ACHN (cell line): ENCODE results near the gene NOC2L.

Experiments
- DNase-seq: peaks from one replicate; pipeline ENCODE4 v3.0.0-alpha.2; 2015
- in situ Hi-C: cut with HindIII; loops from 2 replicates; pipeline ENCODE4 v1.10.0; 2017; ENCODE audit warnings: low sequenced_read_pairs, low pct_ligation_motif_present, low pct_unique_long_range_greater_than_20kb

Gene NOC2L

DNA sequence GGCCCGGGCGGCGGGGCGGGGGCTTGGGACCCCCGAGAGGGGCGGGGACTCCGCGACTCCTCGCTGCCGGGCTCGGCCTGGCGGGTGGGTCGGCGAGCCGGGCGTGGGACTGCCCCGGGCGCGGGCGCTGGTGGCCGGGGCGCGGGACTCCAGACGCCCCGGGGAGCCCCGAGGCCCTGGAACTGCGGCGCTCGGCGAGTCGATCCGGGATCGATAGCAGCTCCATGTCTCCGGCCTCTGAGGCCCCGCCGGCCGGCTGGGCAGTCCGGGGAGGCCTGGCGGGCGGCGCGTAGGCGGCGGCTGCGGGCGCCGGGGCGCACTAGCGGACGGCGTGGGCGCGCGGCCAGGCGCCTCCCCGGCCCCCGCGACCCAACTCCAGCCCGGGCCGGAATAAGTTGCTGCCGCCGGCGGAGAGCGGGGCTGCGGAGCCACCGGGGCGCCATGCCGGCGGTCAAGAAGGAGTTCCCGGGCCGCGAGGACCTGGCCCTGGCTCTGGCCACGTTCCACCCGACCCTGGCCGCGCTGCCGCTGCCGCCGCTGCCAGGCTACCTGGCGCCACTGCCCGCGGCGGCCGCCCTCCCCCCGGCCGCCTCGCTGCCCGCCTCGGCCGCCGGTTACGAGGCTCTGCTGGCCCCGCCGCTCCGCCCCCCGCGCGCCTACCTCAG, 34.9 kb downstream of the NOC2L start:
- no peak for DNase-seq

DNA sequence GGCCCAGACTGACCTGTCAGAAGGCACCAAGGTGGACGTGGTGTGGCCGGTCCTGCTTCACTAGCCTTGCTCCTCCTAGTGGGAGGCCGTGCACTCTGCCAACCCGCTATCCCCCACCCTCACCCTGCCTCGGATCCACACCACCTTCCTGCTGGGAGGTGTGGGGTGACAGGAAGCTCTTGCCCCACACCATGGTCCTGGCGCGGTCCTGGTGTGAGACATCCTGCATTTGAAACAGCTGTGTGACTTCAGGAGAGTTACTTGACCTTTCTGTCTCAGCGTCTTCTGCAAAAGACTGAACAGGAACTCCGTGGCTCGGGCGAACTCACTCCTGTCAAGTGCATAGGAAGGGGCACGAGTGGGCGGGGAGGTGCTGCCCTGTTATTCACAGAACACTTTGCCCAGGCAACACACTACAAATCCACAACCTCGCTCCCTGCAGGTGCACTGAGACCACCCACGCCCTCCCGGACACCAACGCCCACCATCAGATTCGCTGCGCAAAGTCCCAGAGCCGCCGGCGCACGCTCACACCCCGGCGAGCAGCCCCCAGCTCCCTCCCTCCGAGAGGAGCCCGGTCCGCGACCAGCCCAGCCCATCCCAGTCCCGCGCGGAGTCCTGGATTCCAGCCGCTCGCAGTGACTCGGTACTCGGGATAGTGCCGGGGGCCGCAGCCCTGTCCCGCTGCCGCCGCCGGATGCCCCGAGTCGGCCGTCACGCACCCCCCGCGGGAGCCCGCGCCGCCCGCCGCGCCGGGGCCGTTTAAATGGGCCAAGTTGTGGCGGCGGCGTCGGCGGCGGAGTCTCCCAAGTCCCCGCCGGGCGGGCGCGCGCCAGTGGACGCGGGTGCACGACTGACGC, 35.7 kb downstream of the NOC2L start, which contains the start of gene SAMD11:
SAMD11 (plus strand) TSS at position 793 of the 860 bp plus-strand sequence. CDS start 509 bp downstream, outside the sequence.
- DNase-seq: peak; percentile 80
- in situ Hi-C loops: no loop called here

More for the DNA sequence above, 34.9 kb downstream of the NOC2L start:
- in situ Hi-C loops: no loop called here

DNA sequence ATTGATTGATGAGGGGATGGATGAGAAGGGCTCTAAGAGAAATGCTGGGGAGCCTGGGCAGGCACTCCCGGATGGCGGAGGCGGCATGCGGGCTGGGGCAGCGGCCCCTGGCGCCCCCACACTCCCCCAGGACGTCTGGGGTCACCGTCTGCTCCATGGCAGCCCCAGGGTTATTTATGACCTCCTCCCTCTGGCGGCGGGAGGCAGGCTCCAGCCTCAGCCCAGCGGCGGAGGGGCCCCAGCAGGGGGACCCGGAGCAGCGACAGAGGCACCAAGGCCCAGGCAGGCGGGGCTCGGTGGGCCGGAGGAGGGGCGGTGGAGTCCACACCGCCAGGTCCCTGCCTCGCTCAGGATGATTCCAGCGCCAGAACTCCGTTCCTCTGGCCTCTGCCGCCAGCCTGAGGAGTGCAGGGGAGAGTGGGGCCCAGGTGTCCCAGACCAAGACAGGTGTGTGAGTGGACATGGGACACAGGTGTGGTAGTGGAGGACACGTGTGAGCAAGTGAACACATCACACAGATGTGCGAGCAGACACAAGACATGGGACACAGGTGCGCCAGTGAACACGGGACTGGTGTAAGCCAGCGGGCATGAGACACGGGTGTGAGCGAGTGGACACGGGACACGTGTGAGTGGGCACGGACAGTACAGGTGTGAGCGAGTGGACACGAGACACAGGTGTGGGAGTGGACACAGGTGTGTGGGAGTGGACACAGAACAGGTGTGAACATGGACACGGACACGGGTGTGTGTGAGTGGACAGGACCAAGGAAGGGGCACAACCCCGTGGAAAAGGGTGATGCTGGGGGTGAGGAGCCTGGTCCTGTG, 37.8 kb downstream of the NOC2L start:
- in situ Hi-C loops: no loop called here
- peak; percentile 77 for DNase-seq

DNA sequence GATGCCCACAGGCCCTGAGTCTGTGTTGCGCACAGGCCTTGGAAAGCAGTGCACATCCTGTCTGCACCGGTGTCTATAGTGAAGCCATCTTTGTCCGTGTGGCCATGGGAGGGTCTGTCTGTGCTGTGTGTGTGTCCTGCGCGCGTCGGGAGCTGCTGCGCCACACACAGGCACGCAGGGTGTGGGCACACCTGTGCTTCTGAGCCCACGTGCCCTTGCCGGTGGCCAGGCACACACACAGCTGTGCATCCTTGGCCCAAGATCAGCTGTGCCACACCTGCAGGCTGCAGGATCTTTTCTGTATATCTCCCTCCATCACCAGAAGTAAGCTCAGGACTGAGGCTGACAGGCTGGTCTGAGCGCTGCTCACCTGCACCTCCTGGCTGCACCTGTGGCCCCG, 38.5 kb downstream of the NOC2L start:
- no peak for DNase-seq
- in situ Hi-C loops: no loop called here

DNA sequence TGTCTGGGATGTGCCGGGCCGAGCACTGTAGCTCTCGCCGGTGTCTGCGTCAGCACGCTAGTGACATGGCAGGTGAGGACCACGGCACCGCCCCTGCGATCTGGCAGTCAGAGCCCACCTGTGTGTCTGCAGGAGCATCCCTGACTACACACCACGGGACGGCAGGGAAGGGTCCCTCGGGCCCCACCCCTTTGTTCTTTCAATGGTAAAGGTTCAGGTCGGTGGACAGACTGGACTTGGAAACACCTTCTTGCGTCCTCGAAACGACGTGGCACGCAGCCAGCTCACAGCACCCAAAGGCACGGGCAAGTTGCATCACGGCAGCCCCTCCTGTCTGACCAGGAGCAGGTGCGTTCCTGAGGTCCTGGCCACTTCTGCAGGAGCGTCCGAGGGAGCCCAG, 39.0 kb downstream of the NOC2L start:
- in situ Hi-C loops: no loop called here
- DNase-seq: no peak

DNA sequence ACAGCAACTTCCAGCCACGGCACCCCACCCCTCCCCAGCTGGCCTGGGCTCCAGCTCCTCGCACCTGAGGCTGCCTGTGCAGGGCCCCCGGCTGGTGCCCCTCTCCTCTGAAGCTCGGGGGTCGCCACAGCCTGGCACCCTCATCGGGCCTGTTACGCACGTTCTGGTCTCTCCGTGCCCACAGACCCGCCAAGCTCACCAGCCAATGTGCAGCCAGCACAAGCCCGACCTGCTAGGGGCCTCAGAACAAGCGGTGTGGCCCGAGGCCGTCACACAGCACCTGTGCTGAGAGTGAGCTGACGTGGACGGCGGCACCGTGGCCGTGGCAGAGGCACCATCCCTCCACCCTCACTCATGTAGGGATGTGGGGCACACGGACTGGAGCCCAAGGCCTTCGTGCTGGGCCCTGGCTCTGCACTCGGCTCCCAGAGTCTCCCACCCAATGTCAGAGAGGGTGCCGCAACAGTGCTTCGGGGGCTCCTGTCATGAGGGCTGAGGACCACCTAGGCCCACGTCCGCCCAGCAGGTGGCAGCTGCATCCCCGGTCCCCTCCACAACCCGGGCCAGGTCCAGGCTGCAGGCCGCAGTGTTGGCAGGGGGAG, 39.7 kb downstream of the NOC2L start:
- in situ Hi-C loops: no loop called here
- no peak for DNase-seq

DNA sequence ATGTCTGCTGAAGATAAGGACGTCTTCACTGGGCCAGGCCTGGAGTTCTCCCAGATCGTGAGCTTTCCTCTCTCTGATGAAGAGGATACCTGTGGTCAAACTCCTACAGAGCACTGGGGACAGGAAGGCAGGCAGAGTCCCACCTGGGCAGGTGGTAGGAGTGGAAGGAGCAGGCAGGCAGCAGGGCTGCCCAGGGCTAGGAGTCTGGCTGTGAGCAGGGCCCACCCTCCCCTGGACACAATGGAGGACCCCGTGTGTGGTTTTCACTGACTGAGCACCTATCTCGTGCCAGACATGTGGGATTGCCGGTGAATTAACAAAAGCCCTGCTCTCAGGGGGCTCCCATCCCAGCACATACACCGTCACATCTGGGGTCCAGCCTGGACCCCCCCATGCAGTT, 40.2 kb downstream of the NOC2L start:
- DNase-seq: no peak
- in situ Hi-C loops: no loop called here

DNA sequence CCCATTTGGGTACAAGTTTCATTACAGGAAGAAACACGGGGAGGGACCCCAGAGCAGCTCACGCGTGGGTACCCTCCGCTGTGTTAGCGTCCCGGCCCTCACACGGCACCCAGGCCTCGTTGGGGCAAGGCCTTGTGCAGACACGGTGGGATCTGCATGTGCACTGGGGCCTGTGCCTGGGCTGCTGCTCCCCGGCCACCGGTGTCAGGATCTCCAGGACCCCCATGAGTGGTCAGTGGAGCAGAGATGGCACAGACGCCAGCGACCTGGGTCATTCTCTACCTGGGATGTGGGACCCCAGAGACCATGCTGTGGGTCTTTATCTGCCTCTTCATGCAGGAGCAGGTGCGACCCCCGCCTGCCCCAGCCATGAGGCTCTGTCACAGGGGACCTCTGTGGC, 40.7 kb downstream of the NOC2L start:
- DNase-seq: no peak
- in situ Hi-C loops: no loop called here

DNA sequence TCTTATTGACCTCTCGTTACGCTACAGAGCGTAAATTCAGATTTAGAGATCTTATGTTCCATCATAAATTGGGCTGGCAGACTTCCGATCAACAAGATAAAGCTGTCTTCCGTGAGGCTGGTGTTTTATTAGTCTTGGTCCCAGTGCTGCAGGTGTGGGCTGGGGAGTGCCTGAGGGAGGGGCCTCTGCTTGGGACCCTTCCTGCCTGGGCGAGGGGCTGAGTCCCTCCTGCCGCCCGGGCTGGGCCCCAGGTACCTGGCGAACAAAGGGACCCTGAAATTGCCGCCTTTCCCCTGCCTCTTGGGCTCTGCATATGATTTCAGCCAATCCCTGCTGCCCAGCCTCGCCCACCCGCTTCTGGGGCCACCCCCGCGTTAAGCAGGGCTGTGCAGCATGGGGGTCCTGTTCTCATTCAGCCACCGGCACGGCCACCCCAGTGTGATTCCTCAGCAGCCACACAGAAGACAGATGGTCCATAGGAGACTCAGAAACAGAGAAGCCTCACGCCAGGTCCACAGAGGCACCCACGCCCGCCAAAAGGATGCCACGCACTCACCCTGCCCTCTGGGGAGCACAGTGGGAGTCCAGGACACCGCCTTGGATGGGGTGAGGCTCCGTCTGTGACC, 41.5 kb downstream of the NOC2L start:
- in situ Hi-C loops: no loop called here
- DNase-seq: no peak

DNA sequence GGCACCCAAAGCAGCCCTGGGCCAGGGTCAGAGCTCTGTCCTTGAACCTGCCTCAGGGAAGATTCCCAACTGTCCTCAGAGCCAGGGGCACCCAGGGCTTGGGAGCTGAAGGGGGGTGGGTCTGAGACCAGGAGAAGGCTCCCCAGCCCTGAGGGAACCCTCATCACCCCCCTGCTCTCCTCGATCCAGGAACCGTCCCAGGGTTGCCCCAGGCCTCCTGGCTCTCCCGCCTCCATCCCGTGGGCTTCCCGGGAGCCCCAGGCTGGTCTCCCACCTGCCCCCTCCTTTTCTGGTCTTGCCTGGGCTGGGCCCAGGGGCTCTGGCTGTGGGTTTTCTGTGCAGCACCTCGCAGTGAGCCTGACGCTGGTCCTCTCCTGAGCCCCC, 42.0 kb downstream of the NOC2L start:
- in situ Hi-C loops: no loop called here
- no peak for DNase-seq

DNA sequence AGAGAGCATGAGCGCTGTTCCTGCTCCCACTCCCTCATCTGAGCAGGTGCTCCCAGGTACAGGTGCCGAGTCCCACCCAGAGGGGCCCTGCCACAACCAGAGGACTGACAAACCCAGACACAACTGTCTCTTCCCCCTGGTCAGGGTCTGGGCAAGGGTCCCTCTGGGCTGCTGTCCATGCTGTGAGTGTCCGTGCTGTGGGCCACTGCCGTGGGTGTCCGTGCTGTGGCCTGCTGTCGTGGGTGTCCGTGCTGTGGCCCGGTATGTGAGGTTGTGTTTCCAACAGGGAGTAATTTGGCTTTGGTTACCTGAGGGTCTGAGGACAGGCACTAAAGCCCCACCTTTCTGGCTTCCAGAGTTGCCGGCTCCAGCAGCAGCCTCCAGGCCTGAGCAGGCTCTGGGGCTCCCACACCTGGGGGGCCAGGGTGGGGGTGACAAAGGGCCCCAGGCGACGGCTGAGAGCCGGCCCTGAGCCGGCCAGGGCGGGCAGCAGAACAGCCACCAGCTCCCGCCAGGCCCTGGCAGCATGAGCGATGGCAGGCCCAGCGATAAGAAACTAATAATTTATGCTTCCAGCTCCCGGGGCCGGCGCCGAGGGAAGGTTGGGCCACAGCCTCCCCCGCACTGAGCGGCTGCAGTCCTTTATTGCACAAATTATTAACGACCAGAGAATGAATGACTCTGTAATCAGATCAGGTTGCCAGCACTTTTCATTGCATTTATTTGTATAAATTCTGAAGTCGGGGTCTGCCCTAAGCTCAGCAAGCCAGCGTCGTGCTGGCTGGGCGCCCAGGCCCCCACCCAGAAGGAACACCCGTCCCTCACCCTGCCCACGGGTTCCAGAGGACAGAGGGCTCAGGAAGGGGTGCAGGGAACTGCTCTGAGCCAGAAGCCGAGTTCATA, 42.6 kb downstream of the NOC2L start:
- DNase-seq: no peak
- in situ Hi-C loops: no loop called here

DNA sequence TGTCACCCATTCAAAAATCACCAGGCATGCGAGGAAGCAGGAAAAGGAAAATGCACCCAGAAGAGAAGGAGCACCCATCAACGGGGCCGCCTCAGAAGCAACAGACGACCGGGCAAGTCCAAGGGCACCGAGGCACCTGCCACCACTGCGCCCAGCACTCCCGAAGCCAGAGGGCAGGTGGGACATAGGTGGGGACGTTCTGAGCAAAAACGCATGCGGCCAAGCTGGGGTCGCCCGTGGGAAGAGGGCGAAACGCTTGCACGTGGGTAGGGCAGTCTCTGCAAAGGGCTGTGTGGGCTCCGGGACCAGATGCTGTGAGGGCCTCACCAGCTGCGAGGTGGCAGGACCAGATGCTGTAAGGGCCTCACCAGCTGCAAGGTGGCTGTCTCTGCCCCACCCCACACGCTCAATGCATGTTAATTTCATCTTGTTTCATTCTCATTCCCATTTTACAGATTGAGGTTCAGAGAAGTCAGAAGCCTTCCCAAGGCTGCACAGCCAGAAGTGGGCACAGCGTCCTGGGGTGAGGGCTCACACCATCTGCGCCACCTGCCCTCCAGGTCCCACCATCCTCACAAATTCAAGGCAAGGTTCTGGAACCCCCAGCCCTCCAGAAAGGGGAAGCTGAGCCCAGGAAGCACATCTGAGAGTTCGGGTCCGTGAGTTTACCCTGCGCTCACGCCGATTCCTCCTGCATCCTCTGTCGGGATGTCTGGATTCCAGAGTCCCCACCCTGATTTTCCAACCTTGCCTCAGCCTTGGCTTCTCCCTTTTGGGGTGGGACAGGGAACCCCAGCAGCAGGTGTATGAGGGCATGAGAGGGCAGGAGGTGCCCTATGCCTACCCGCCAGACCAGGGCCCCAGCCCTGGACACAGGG, 43.5 kb downstream of the NOC2L start:
- in situ Hi-C loops: no loop called here
- DNase-seq: no peak

DNA sequence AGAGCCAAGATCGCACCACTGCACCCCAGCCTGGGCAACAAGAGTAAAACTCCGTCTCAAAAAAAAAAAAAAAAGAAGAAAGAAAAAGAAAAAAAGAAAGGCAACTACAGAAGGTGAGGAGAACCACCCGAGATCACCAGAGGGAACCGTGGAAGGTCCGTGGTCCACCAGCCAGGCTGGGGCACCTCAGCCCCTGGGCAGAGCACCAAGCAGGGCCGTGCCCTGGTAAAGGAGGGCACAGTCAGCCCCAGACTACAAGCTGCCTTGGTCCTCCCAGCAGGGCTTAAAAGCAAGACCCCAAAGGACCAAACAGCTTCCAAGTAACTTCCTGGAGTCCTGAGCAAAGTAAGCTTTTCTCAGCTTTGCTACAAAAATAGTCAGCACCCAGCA, 44.2 kb downstream of the NOC2L start:
- in situ Hi-C loops: no loop called here
- DNase-seq: no peak

DNA sequence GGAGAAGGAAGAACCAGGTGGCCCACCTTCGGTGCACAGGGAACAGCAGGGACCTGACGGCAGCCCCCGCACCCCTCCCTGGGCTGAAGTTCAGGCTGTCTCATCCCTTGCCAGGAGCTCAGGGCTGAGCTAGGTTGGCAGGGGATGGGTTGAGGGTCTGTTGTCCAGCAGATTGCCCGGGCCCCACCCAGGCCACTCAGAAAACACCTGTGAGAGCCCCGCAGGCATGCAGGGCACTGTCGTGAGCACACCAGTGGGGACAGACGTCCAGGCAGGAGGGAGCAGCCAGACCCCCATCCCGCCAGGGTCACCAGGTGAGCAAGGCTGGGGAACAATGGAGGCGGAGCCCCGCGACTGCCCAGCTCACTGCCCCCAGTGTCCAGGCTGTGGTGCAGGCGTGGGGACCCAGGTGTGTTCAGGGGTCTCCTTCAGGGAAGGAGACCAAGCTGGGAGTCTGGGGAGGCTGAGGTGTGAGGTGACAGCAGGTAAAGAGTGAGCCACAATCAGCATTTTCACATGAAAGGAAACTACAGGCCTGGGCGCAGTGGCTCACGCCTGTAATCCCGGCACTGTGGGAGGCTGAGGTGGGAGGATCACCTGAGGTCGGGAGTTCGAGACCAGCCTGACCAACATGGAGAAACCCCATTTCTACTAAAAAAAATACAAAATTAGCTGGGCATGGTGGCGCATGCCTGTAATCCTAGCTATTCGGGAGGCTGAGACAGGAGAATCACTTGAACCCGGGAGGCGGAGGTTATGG, 44.7 kb downstream of the NOC2L start:
- in situ Hi-C loops: no loop called here
- no peak for DNase-seq

DNA sequence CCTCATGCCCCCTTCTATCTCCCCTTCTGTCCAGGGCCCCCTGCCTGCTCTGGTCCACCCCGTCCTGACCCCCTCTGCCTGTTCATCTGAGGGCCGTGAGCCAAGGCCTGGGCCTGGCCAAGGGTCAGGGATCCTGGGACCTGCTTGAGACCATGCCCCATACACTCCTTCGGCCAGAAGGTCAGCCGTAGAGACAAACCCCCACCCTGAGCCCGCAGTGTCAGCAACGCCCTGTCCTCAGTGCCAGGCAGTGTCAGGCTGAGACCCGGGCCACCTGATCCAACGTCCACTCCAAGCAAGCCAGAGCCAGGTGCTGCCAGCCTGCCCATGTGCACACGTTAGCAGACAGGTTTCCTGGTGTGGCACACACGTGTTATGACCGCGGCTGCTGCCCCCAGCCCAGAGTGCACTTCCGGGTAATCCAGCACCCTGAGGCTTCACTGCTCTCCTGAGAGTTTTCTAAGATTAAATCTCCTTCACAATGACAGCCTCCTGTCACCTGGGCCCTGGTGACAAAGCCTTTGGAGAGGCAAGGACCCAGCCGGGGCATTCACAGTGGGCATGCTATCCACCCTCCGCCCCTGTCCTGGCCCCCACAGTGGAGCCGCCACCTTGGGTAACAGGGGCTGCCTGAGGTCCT, 45.4 kb downstream of the NOC2L start:
- in situ Hi-C loops: no loop called here
- no peak for DNase-seq
